HCT116 (cell line): ENCODE measurements around the gene KTN1. TPM values are rescaled to one million over a fixed set of nuclear protein-coding genes. Genes with fewer than 3 reads are reported as not detected.

Experiments used
- ATAC-seq: fragments of 200-7000 bp; cut with Tn5 transposase; 2 replicates; pipeline ENCODE4 v1.9.1; 2020; ENCODE audit warnings: mild to moderate bottlenecking, moderate library complexity
- BruUV-seq: library from RNA; stranded (reverse); fragments of 400-500 nt; replicated peaks from 2 replicates; lab custom pipeline; 2021; lab: Mats Ljungman, UMichigan
- CTCF ChIA-PET: fragments of 300-600 bp; sonication (Branson Sonifier 250); formaldehyde crosslinking; loops from one replicate; lab custom pipeline; 2021; ENCODE audit warnings: antibody characterized with exemption; lab: Charles Lee
- POLR2A ChIA-PET: fragments of 300-600, 350-600 bp; sonication (Branson Sonifier 250); formaldehyde crosslinking; loops from one replicate; lab custom pipeline; 2021; ENCODE audit warnings: antibody characterized with exemption; lab: Charles Lee
- RAD21 ChIA-PET, 2 experiments: fragments of 300-600 bp; sonication (Branson Sonifier 250); formaldehyde crosslinking; loops; one replicate each; lab custom pipeline; 2023; ENCODE audit warnings: low total read pairs in 2 of 2; ENCODE audit not compliant: uncharacterized antibody in 2 of 2, unreplicated experiment in 2 of 2, low non-redundant PET in 1 of 2; lab: Charles Lee
- DNase-seq: peaks from one replicate; pipeline ENCODE4 v3.0.0-alpha.2; 2010; ENCODE audit warnings: low read depth, low spot score
- H2AFZ ChIP-seq: fragments of 200-600 bp; shearing (Covaris generic), sonication (generic); 2 replicates; pipeline ENCODE4 v1.6.1; 2017; ENCODE audit warnings: low read depth, mixed run types, mixed read lengths, antibody characterized with exemption, low read length; ENCODE audit not compliant: poor library complexity, severe bottlenecking
- H3K27ac ChIP-seq: 2 replicates; pipeline ENCODE4 v1.5.1; 2012; ENCODE audit warnings: low read depth, low read length
- H3K27me3 ChIP-seq: fragments of 200-600 bp; sonication (generic); 2 replicates; pipeline ENCODE4 v1.6.1; 2016; ENCODE audit warnings: mixed run types, low read length, mixed read lengths; ENCODE audit not compliant: insufficient read depth
- H3K36me3 ChIP-seq, 2 experiments: fragments of 200-500 bp in 1 of 2; fragments of 200-600 bp in 1 of 2; sonication (Bioruptor generic) in 1 of 2; sonication (generic) in 1 of 2; 2 replicates each; pipeline versions ENCODE4 v1.5.1 to v1.6.1; 2014 to 2016; ENCODE audit warnings: low read length in 2 of 2, inconsistent platforms in 1 of 2, mixed read lengths in 1 of 2, mixed run types in 1 of 2; ENCODE audit not compliant: insufficient read depth in 2 of 2, control insufficient read depth in 1 of 2
- H3K4me1 ChIP-seq, 2 experiments: fragments of 200-600 bp in 1 of 2; sonication (generic) in 1 of 2; 2 replicates each; pipeline versions ENCODE4 v1.5.1 to v1.6.1; 2012 to 2017; ENCODE audit warnings: low read length in 2 of 2, inconsistent platforms in 1 of 2, mild to moderate bottlenecking in 1 of 2, mixed read lengths in 1 of 2, mixed run types in 1 of 2, moderate library complexity in 1 of 2; ENCODE audit not compliant: insufficient read depth in 2 of 2, control insufficient read depth in 1 of 2
- H3K4me2 ChIP-seq: fragments of 200-600 bp; sonication (generic); 2 replicates; pipeline ENCODE4 v1.6.1; 2017; ENCODE audit warnings: mixed run types, low read length, mixed read lengths
- H3K4me3 ChIP-seq, 2 experiments: fragments of 200-600 bp in 1 of 2; sonication (generic) in 1 of 2; replicated peaks in 1 of 2; 2 replicates each; pipeline ENCODE4 v1.5.1; 2011 to 2016; ENCODE audit warnings: low read length in 2 of 2, control low read depth in 1 of 2, low read depth in 1 of 2, mild to moderate bottlenecking in 1 of 2, mixed read lengths in 1 of 2, mixed run types in 1 of 2
- H3K79me2 ChIP-seq: fragments of 200-600 bp; sonication (generic); 2 replicates; pipeline ENCODE4 v1.6.1; 2017; ENCODE audit warnings: mild to moderate bottlenecking, mixed run types, low read length, moderate library complexity, mixed read lengths; ENCODE audit not compliant: insufficient read depth
- H3K9ac ChIP-seq: fragments of 200-600 bp; sonication (generic); 2 replicates; pipeline ENCODE4 v1.6.1; 2016; ENCODE audit warnings: low read length, mixed read lengths
- H3K9me2 ChIP-seq: fragments of 200-600 bp; sonication (generic), shearing (Covaris generic); 2 replicates; pipeline ENCODE4 v1.6.1; 2017; ENCODE audit warnings: mixed run types, mild to moderate bottlenecking, moderate library complexity; ENCODE audit not compliant: insufficient read depth
- H3K9me3 ChIP-seq, 2 experiments: fragments of 200-500 bp in 1 of 2; fragments of 200-600 bp in 1 of 2; sonication (Bioruptor generic) in 1 of 2; sonication (generic) in 1 of 2; 2 replicates each; pipeline ENCODE4 v1.6.1; 2014 to 2017; ENCODE audit warnings: low read length in 2 of 2, mixed read lengths in 2 of 2, inconsistent platforms in 1 of 2, low read depth in 1 of 2, mild to moderate bottlenecking in 1 of 2, mixed run types in 1 of 2, moderate library complexity in 1 of 2; ENCODE audit not compliant: control insufficient read depth in 1 of 2, insufficient read depth in 1 of 2
- H4K20me1 ChIP-seq: fragments of 200-600 bp; sonication (generic), shearing (Covaris generic); 2 replicates; pipeline ENCODE4 v1.6.1; 2017; ENCODE audit warnings: mixed run types, mild to moderate bottlenecking, moderate library complexity; ENCODE audit not compliant: insufficient read depth
- CEBPB ChIP-seq: IDR thresholded peaks from 2 replicates; pipeline ENCODE4 v1.6.1; 2012; ENCODE audit warnings: low read depth
- ELF1 ChIP-seq: IDR thresholded peaks from 2 replicates; pipeline ENCODE4 v1.6.1; 2012; ENCODE audit warnings: low read depth, borderline replicate concordance
- EZH2phosphoT487 ChIP-seq: fragments of 200-600 bp; IDR thresholded peaks from 2 replicates; pipeline ENCODE4 v1.6.1; 2018; ENCODE audit warnings: antibody characterized with exemption, borderline replicate concordance
- FOSL1 ChIP-seq: IDR thresholded peaks from 2 replicates; pipeline ENCODE4 v1.6.1; 2012; ENCODE audit warnings: low read depth
- JUND ChIP-seq: IDR thresholded peaks from 2 replicates; pipeline ENCODE4 v1.6.1; 2012
- MAX ChIP-seq: IDR thresholded peaks from 2 replicates; pipeline ENCODE4 v1.6.1; 2012
- POLR2AphosphoS5 ChIP-seq: IDR thresholded peaks from 2 replicates; pipeline ENCODE4 v1.6.1; 2011; ENCODE audit warnings: mild to moderate bottlenecking, low read depth, low read length, moderate library complexity
- RAD21 ChIP-seq: IDR thresholded peaks from 2 replicates; pipeline ENCODE4 v1.6.1; 2012; ENCODE audit warnings: low read depth, mild to moderate bottlenecking
- SIN3A ChIP-seq: IDR thresholded peaks from 2 replicates; pipeline ENCODE4 v1.6.1; 2012; ENCODE audit warnings: low read depth
- SRF ChIP-seq: IDR thresholded peaks from 2 replicates; pipeline ENCODE4 v1.6.1; 2012; ENCODE audit warnings: low read depth
- TCF7L2 ChIP-seq: IDR thresholded peaks from 2 replicates; pipeline ENCODE4 v1.7.0; 2011; ENCODE audit warnings: borderline replicate concordance, inconsistent platforms; ENCODE audit not compliant: insufficient read depth, insufficient read length; ENCODE audit errors: extremely low read depth
- YY1 ChIP-seq: IDR thresholded peaks from 2 replicates; pipeline ENCODE4 v1.6.1; 2011; ENCODE audit warnings: low read length, low read depth, moderate library complexity, mild to moderate bottlenecking; ENCODE audit not compliant: insufficient replicate concordance; ENCODE audit errors: extremely low read depth
- ZBTB33 ChIP-seq: IDR thresholded peaks from 2 replicates; pipeline ENCODE4 v1.6.1; 2011; ENCODE audit warnings: mild to moderate bottlenecking, low read length, moderate library complexity; ENCODE audit not compliant: insufficient replicate concordance; ENCODE audit errors: extremely low read depth
- ZNF274 ChIP-seq: fragments of 200-500 bp; sonication (Bioruptor generic); IDR thresholded peaks from 2 replicates; pipeline ENCODE4 v1.6.1; 2014; ENCODE audit warnings: mild to moderate bottlenecking, low read depth, low read length, inconsistent platforms
- intact Hi-C: fragments of 100-400 bp; cut with micrococcal nuclease; formaldehyde crosslinking; loops from 2 replicates; pipeline ENCODE4 v1.10.0; 2022
- total RNA-seq: library from RNA; stranded (reverse); gene quantifications from one replicate; pipeline ENCODE4 v1.2.1, GENCODE V29; 2021; ENCODE audit not compliant: unreplicated experiment

The KTN1 gene
- total RNA-seq, 1 experiment from 2014 or later, result 105 TPM

- TF ChIP-seq ZBTB33, result no peak
Observed at GRCh38 chr14:55704654-55705053, 124.6 kb downstream of the KTN1 start (continued).

- no peak overlapping the region for H2AFZ ChIP-seq
- H4K20me1 ChIP-seq, result no peaks in the 10 kb centered on the region
- DNase-seq (no peak), ATAC-seq (no peak)
- POLR2A ChIA-PET, result no interaction called here
- no TSS peak for BruUV-seq
- no peaks in the 10 kb centered on the region for H3K4me1 ChIP-seq
- no peaks in the 10 kb centered on the region for H3K9me2 ChIP-seq
- H3K79me2 ChIP-seq, result no peaks in the 10 kb centered on the region
- CTCF ChIA-PET, result interaction anchor here (1.1 to 2.3 kb wide), 2 partner anchors 769 to 776 kb away, joined by 3 to 11 read pairs; no protein-coding TSS in a partner anchor
- intact Hi-C loops, result loop anchor here (5.0 kb wide), 1 partner anchor 766 kb away; no protein-coding TSS in a partner anchor
- no peak overlapping the region for H3K4me3 ChIP-seq
- H3K9me3 ChIP-seq, result no peaks in the 10 kb centered on the region
- H3K27ac ChIP-seq, result no peak overlapping the region
- H3K4me2 ChIP-seq, result no peak overlapping the region
- RAD21 ChIA-PET, result interaction anchor here in 1 of 2 experiments (1.0 kb wide), 1 partner anchor 777 kb away, joined by 3 read pairs; no protein-coding TSS in a partner anchor
- H3K27me3 ChIP-seq, result no peaks in the 10 kb centered on the region
- TF ChIP-seq ELF1 (no peak), FOSL1 (no peak), JUND (no peak), SIN3A (no peak), RAD21 (no peak), SRF (no peak), ZNF274 (no peak), EZH2phosphoT487 (no peak), MAX (no peak), POLR2AphosphoS5 (no peak), CEBPB (no peak), TCF7L2 (no peak), YY1 (no peak)
- no peak overlapping the region for H3K9ac ChIP-seq
- H3K36me3 ChIP-seq, result no peaks in the 10 kb centered on the region
Observed at GRCh38 chr14:55705651-55706364, 125.8 kb downstream of the KTN1 start.
